DOHH2 (cell line): ENCODE measurements around the gene DAD1.

Experiments used
- H3F3A ChIP-seq: fragments of 200-600 bp; sonication (generic), shearing (Covaris generic); 2 replicates; pipeline ENCODE4 v1.6.0; 2016; ENCODE audit warnings: antibody characterized with exemption, mild to moderate bottlenecking; ENCODE audit not compliant: control insufficient read depth, insufficient read depth
- H3K27ac ChIP-seq: fragments of 200-600 bp; sonication (generic); 2 replicates; pipeline ENCODE4 v1.5.1; 2014; ENCODE audit warnings: low read depth, mild to moderate bottlenecking, low read length, moderate library complexity
- H3K27me3 ChIP-seq: fragments of 200-600 bp; sonication (generic); 2 replicates; pipeline ENCODE4 v1.6.1; 2014; ENCODE audit warnings: mild to moderate bottlenecking, low read length, mixed read lengths; ENCODE audit not compliant: control insufficient read depth
- H3K36me3 ChIP-seq: fragments of 200-600 bp; sonication (generic); 2 replicates; pipeline ENCODE4 v1.6.1; 2014; ENCODE audit warnings: mild to moderate bottlenecking, low read length, moderate library complexity, mixed read lengths; ENCODE audit not compliant: control insufficient read depth
- H3K4me1 ChIP-seq: fragments of 200-600 bp; sonication (generic); 2 replicates; pipeline ENCODE4 v1.6.1; 2014; ENCODE audit warnings: mild to moderate bottlenecking, low read length, mixed read lengths; ENCODE audit not compliant: control insufficient read depth
- H3K4me2 ChIP-seq: fragments of 200-600 bp; sonication (generic); 2 replicates; pipeline ENCODE4 v1.6.0; 2014; ENCODE audit warnings: mild to moderate bottlenecking, low read length, moderate library complexity
- H3K4me3 ChIP-seq: fragments of 200-600 bp; sonication (generic); 2 replicates; pipeline ENCODE4 v1.5.1; 2014; ENCODE audit warnings: mild to moderate bottlenecking, low read length, mixed read lengths
- H3K79me2 ChIP-seq: fragments of 200-600 bp; sonication (generic); 2 replicates; pipeline ENCODE4 v1.6.1; 2014; ENCODE audit warnings: mild to moderate bottlenecking, low read length, mixed read lengths; ENCODE audit not compliant: control insufficient read depth
- H3K9me2 ChIP-seq: fragments of 200-600 bp; sonication (generic); replicated peaks from 2 replicates; pipeline ENCODE4 v1.6.1; 2014; ENCODE audit warnings: mild to moderate bottlenecking, low read length, mixed read lengths; ENCODE audit not compliant: control insufficient read depth
- H3K9me3 ChIP-seq: fragments of 200-600 bp; sonication (generic); 2 replicates; pipeline ENCODE4 v1.6.1; 2014; ENCODE audit warnings: antibody characterized with exemption, low read length, mixed read lengths; ENCODE audit not compliant: control insufficient read depth, insufficient read depth
- H4K20me1 ChIP-seq: fragments of 200-600 bp; sonication (generic); 2 replicates; pipeline ENCODE4 v1.6.0; 2014; ENCODE audit warnings: low read depth, mild to moderate bottlenecking, antibody characterized with exemption, low read length, moderate library complexity; ENCODE audit not compliant: control insufficient read depth, insufficient read depth
- CTCF ChIP-seq: fragments of 200-600 bp; sonication (generic); IDR thresholded peaks from one replicate; pipeline ENCODE4 v1.5.1; 2014; ENCODE audit warnings: antibody characterized with exemption, mild to moderate bottlenecking, low read depth, low read length; ENCODE audit not compliant: poor library complexity, severe bottlenecking
- EZH2phosphoT487 ChIP-seq: fragments of 200-600 bp; sonication (generic); IDR thresholded peaks from 2 replicates; pipeline ENCODE4 v1.6.1; 2017; ENCODE audit warnings: borderline replicate concordance, mild to moderate bottlenecking, antibody characterized with exemption, low read length, moderate library complexity, mixed read lengths

The DAD1 gene

DNA sequence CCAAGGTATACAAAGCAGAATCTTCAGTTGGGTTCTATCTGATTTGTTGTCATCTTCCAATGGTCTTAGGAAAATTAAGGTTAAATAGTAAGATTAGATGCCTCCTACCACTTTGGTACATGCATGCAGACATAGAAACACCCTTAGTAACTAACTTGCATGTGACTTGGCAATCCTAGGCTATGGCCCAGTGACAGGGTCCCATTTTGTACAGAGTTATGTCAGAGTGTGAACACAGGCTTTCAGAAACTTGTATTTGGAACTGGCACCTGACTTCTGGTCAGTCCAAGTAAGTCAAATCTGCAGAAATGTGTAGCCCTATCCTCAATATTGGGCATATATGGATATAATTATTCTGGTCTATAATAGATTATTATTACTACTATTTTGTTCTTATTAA lies 53.1 kb downstream of the DAD1 start:
- Histone ChIP-seq H3K4me1 (peaks cover 100% of the 10 kb centered on the region), H3K36me3 (peaks cover 82% of the 10 kb centered on the region), H3K9me3 (no peaks in the 10 kb centered on the region), H3K27ac (no peak overlapping the region), H3K4me2 (peak overlapping the region; percentile 67), H3K27me3 (no peaks in the 10 kb centered on the region), H3K4me3 (no peak overlapping the region), H3K9me2 (no peaks in the 10 kb centered on the region), H4K20me1 (no peaks in the 10 kb centered on the region), H3F3A (peaks cover 32% of the 10 kb centered on the region), H3K79me2 (peaks cover 78% of the 10 kb centered on the region)
- TF ChIP-seq EZH2phosphoT487 (no peak), CTCF (no peak)

- Histone ChIP-seq H3K27me3 (no peaks in the 10 kb centered on the region), H3K4me3 (peak overlapping the region; percentile 54), H3K27ac (peak overlapping the region; percentile 69), H3K9me2 (no peaks in the 10 kb centered on the region), H3K4me2 (peak overlapping the region; percentile 67), H3K9me3 (no peaks in the 10 kb centered on the region), H3F3A (peaks cover 31% of the 10 kb centered on the region), H3K36me3 (peaks cover 78% of the 10 kb centered on the region), H3K79me2 (peaks cover 83% of the 10 kb centered on the region), H3K4me1 (peaks cover 100% of the 10 kb centered on the region), H4K20me1 (no peaks in the 10 kb centered on the region)
- TF ChIP-seq EZH2phosphoT487 (no peak), CTCF (no peak)
Observed at GRCh38 chr14:22535126-22535525, 53.9 kb downstream of the DAD1 start.

GRCh38 chr14:22534547-22534946 lies 54.5 kb downstream of the DAD1 start:
- peaks cover 78% of the 10 kb centered on the region for H3K36me3 ChIP-seq
- peaks cover 100% of the 10 kb centered on the region for H3K4me1 ChIP-seq
- H3K27me3 ChIP-seq, result no peaks in the 10 kb centered on the region
- H3K79me2 ChIP-seq, result peaks cover 83% of the 10 kb centered on the region
- H3F3A ChIP-seq, result peaks cover 31% of the 10 kb centered on the region
- H4K20me1 ChIP-seq, result no peaks in the 10 kb centered on the region
- H3K4me2 ChIP-seq, result peak overlapping the region; percentile 87
- H3K9me3 ChIP-seq, result no peaks in the 10 kb centered on the region
- H3K27ac ChIP-seq, result peak overlapping the region; percentile 96
- no peak for TF ChIP-seq EZH2phosphoT487
- TF ChIP-seq CTCF, result no peak
- H3K4me3 ChIP-seq, result peak overlapping the region; percentile 54
- no peaks in the 10 kb centered on the region for H3K9me2 ChIP-seq
